Body of pancreas (tissue), 4 donors: Measurements from ENCODE around the gene KRTAP5-9.

Source experiments
- CTCF ChIP-seq, 7 experiments: fragments of 450-650 bp in 4 of 7; fragments of 200-600 bp in 3 of 7; sonication (generic) in 3 of 7; IDR thresholded peaks; one replicate each; pipeline ENCODE4 v1.5.1; 2016 to 2019; ENCODE audit warnings: antibody characterized with exemption in 7 of 7
- POLR2A ChIP-seq, 3 donors: fragments of 450-650 bp; IDR thresholded peaks; one replicate each; pipeline ENCODE4 v1.6.1; 2016; ENCODE audit warnings: antibody characterized with exemption in 3 of 3, mild to moderate bottlenecking in 2 of 3

- TF ChIP-seq POLR2A (IDR thresholded peaks at IDR 0.05): no peak
- no peak for TF ChIP-seq CTCF (IDR thresholded peaks at IDR 0.05)
These were observed 4.4 kb upstream of the KRTAP5-9 start for GRCh38 chr11:71543866-71544265.
